MM.1S (cell line): ENCODE results near the gene HOXD4.

ENCODE experiments used
- EZH2 ChIP-seq: fragments of 300-600 bp; sonication (generic); optimal IDR thresholded peaks from 2 replicates; pipeline ENCODE3; 2017; ENCODE audit warnings: low read depth, mild to moderate bottlenecking, antibody characterized with exemption, low read length, mixed read lengths
- EZH2phosphoT487 ChIP-seq: fragments of 300-600 bp; sonication (generic); IDR thresholded peaks from 2 replicates; pipeline ENCODE4 v1.6.1; 2018; ENCODE audit warnings: antibody characterized with exemption, low read length
- TF ChIP-seq, protein P1 (sequence below): fragments of 300-600 bp; sonication (generic); IDR thresholded peaks from 2 replicates; pipeline ENCODE4 v1.5.1; 2016; ENCODE audit warnings: antibody characterized with exemption, low read length, mixed read lengths

DNA sequence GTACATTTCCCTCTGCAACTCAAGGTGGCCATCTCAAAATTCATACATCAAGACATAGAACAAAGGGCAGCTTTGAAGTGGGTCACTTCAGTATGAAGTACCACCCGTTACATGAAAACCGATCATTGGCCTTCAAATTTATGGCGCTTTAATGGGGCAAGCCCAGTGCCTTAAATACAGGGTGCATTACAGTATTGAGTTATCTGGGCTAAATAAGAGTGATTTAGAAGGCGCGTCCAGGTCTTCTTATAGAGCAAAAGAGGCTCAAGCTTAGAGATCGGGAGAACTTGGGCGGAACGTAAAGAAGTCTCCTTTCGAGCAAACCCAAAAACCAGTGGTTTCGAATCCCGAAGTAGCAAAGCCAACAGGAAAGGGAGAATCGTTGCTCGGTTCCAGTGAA lies 12.9 kb downstream of the HOXD4 start:
- TF ChIP-seq, protein P1, sequence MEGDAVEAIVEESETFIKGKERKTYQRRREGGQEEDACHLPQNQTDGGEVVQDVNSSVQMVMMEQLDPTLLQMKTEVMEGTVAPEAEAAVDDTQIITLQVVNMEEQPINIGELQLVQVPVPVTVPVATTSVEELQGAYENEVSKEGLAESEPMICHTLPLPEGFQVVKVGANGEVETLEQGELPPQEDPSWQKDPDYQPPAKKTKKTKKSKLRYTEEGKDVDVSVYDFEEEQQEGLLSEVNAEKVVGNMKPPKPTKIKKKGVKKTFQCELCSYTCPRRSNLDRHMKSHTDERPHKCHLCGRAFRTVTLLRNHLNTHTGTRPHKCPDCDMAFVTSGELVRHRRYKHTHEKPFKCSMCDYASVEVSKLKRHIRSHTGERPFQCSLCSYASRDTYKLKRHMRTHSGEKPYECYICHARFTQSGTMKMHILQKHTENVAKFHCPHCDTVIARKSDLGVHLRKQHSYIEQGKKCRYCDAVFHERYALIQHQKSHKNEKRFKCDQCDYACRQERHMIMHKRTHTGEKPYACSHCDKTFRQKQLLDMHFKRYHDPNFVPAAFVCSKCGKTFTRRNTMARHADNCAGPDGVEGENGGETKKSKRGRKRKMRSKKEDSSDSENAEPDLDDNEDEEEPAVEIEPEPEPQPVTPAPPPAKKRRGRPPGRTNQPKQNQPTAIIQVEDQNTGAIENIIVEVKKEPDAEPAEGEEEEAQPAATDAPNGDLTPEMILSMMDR: no peak
- TF ChIP-seq EZH2phosphoT487 (no peak), EZH2 (no peak)
